IPS DF 6.9 (cell line): ENCODE measurements around the gene MVK.

Experiments used
- DNase-seq: peaks from one replicate; pipeline ENCODE4 v3.0.0-alpha.2; 2013; ENCODE audit warnings: low read depth, low spot score
- H3K27ac ChIP-seq: one replicate; pipeline ENCODE4 v1.5.1; 2013; ENCODE audit warnings: low read length, control low read depth
- H3K27me3 ChIP-seq: 2 replicates; pipeline ENCODE4 v1.6.1; 2013; ENCODE audit warnings: mild to moderate bottlenecking, low read length; ENCODE audit not compliant: control insufficient read depth, insufficient read depth
- H3K36me3 ChIP-seq: 2 replicates; pipeline ENCODE4 v1.6.1; 2013; ENCODE audit warnings: low read length; ENCODE audit not compliant: control insufficient read depth, insufficient read depth
- H3K4me1 ChIP-seq: 2 replicates; pipeline ENCODE4 v1.6.1; 2013; ENCODE audit warnings: low read length; ENCODE audit not compliant: control insufficient read depth, insufficient read depth
- H3K4me3 ChIP-seq: 2 replicates; pipeline ENCODE4 v1.5.1; 2013; ENCODE audit warnings: mild to moderate bottlenecking, low read length
- H3K9me3 ChIP-seq: 2 replicates; pipeline ENCODE4 v1.6.1; 2013; ENCODE audit warnings: low read length, inconsistent platforms; ENCODE audit not compliant: control insufficient read depth, insufficient read depth
- WGBS: extraction: QIAGEN DNeasy Blood & Tissue Kit; methylation state at CpG from one replicate; pipeline ENCODE4 v1.1.7; 2013; ENCODE audit warnings: mixed read lengths, missing lambda C conversion rate; ENCODE audit not compliant: insufficient read length, insufficient coverage; 5-methylcytosine and 5-hydroxymethylcytosine counted together

The MVK gene

GRCh38 chr12:109638735-109639134 lies 65.1 kb downstream of the MVK start:
- Histone ChIP-seq H3K4me3 (no peak overlapping the region), H3K4me1 (no peaks in the 10 kb centered on the region), H3K27me3 (no peaks in the 10 kb centered on the region), H3K27ac (no peak overlapping the region), H3K9me3 (no peaks in the 10 kb centered on the region), H3K36me3 (no peaks in the 10 kb centered on the region)
- no CpG with 5 or more reads among the region's 4 CpGs for WGBS
- no peak for DNase-seq

GRCh38 chr12:109639151-109639872 lies 65.7 kb downstream of the MVK start:
- no peaks in the 10 kb centered on the region for H3K36me3 ChIP-seq
- H3K9me3 ChIP-seq: no peaks in the 10 kb centered on the region
- H3K27ac ChIP-seq: no peak overlapping the region
- WGBS: no CpG with 5 or more reads among the region's 10 CpGs
- H3K4me1 ChIP-seq: no peaks in the 10 kb centered on the region
- H3K27me3 ChIP-seq: no peaks in the 10 kb centered on the region
- H3K4me3 ChIP-seq: no peak overlapping the region
- no peak for DNase-seq

- H3K27me3 ChIP-seq: no peaks in the 10 kb centered on the region
- H3K27ac ChIP-seq: no peak overlapping the region
- H3K4me3 ChIP-seq: no peak overlapping the region
- H3K36me3 ChIP-seq: no peaks in the 10 kb centered on the region
- no peaks in the 10 kb centered on the region for H3K4me1 ChIP-seq
- no peaks in the 10 kb centered on the region for H3K9me3 ChIP-seq
- no CpG with 5 or more reads among the region's 3 CpGs for WGBS
- DNase-seq: no peak
Observed at GRCh38 chr12:109640961-109641360, 67.4 kb downstream of the MVK start.

- no peak for DNase-seq
- Histone ChIP-seq H3K36me3 (no peaks in the 10 kb centered on the region), H3K27ac (no peak overlapping the region), H3K4me1 (no peaks in the 10 kb centered on the region), H3K9me3 (no peaks in the 10 kb centered on the region), H3K4me3 (no peak overlapping the region), H3K27me3 (no peaks in the 10 kb centered on the region)
- no CpG with 5 or more reads among the region's 2 CpGs for WGBS
Observed at GRCh38 chr12:109641422-109641821, 67.8 kb downstream of the MVK start.

- WGBS: no CpG with 5 or more reads among the region's 10 CpGs
- no peaks in the 10 kb centered on the region for H3K36me3 ChIP-seq
- no peaks in the 10 kb centered on the region for H3K9me3 ChIP-seq
- no peak overlapping the region for H3K27ac ChIP-seq
- H3K4me3 ChIP-seq: no peak overlapping the region
- no peaks in the 10 kb centered on the region for H3K4me1 ChIP-seq
- no peak for DNase-seq
- H3K27me3 ChIP-seq: no peaks in the 10 kb centered on the region
Observed at GRCh38 chr12:109642506-109643132, 69.0 kb downstream of the MVK start.

- H3K4me1 ChIP-seq: no peaks in the 10 kb centered on the region
- no peaks in the 10 kb centered on the region for H3K9me3 ChIP-seq
- no peaks in the 10 kb centered on the region for H3K27me3 ChIP-seq
- no CpG with 5 or more reads among the region's 11 CpGs for WGBS
- H3K4me3 ChIP-seq: no peak overlapping the region
- no peak overlapping the region for H3K27ac ChIP-seq
- H3K36me3 ChIP-seq: no peaks in the 10 kb centered on the region
- DNase-seq: no peak
Observed at GRCh38 chr12:109645194-109645593, 71.6 kb downstream of the MVK start.

- Histone ChIP-seq H3K27ac (no peak overlapping the region), H3K9me3 (no peaks in the 10 kb centered on the region), H3K4me1 (no peaks in the 10 kb centered on the region), H3K36me3 (no peaks in the 10 kb centered on the region), H3K4me3 (no peak overlapping the region), H3K27me3 (no peaks in the 10 kb centered on the region)
- WGBS: no CpG with 5 or more reads among the region's 11 CpGs
- DNase-seq: no peak
Observed at GRCh38 chr12:109645708-109646107, 72.1 kb downstream of the MVK start.
